Stimulated activated CD8-positive, alpha-beta memory T cell treated with anti-CD3 and anti-CD28 coated beads, Interleukin-7, amount 100 ng/mL, for 24 hours (primary cell): Measurements from ENCODE around the gene LENEP.

Experiments used
- DNase-seq: peaks from one replicate; pipeline ENCODE4 v3.0.0-alpha.2; 2020; ENCODE audit warnings: low read depth

Gene LENEP, protein sequence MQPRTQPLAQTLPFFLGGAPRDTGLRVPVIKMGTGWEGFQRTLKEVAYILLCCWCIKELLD

DNA sequence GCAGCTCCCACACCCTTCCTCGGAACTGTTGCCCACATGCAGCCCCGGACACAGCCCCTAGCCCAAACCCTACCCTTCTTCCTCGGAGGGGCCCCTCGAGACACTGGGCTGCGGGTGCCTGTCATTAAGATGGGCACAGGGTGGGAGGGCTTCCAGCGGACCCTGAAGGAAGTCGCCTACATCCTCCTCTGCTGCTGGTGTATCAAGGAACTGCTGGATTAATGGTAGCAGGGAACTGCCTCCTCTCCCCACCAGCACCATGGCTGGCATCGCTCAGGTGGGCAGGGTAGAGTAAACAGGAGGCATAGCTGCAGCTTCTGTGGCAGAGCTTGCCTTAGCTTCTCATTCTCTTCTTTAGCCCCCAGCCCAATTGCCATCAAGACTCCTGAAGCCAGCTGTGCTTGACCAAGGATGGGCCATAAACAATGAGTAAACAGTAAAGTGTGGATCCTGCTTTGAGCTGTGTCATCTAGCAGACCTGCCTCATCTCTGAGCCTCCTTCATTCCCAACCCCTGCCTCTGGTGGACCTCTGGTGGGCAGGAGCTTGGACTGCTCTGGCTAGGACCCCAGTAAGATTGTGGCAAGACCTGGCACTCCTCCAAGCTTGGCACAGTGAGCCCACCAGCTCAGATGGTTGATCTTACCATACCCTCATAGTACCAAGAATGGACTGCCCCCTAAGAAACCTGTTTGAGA lies at the start of gene LENEP:
Gene LENEP (plus strand): TSS at position 15 of the 697 bp plus-strand sequence. CDS start 22 bp downstream, at position 37.
- no peak for DNase-seq

DNA sequence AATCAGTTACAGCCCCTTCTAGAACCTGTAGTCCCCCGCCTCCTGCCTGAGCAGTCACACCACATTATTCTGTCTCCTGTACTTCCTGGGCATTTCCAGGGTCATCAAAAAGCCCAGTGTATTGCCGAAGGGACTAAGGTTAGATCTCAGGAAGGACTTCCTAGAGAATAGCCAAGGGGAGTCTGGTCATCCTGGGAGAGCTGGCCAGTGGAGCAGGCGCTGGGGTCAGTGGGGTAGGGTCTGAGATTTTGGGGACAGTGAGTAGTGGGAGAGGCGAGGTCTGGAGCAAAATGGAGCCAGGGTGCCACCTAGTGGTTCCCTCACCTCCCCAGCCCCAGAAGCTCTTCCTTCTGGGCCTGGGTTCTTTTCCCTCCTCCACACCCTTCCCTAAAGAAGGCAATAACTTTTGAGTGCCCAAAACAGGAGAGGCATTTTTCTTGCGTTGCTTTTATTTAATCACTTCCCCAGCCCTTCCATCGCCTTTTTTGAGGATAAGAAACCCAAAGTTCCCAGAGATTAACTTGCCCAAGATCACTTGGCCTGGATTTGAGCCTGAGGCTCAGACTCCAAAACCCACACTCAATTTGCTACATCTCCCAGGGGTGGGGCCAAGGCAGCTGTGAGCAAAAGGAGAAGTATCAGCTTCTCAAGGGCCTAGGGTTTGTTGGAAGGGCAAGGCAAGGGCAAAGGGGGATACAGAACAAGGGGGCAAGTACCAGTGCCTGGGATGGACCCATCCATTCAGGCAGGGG lies 49.6 kb upstream of the LENEP start:
- DNase-seq: no peak

DNA sequence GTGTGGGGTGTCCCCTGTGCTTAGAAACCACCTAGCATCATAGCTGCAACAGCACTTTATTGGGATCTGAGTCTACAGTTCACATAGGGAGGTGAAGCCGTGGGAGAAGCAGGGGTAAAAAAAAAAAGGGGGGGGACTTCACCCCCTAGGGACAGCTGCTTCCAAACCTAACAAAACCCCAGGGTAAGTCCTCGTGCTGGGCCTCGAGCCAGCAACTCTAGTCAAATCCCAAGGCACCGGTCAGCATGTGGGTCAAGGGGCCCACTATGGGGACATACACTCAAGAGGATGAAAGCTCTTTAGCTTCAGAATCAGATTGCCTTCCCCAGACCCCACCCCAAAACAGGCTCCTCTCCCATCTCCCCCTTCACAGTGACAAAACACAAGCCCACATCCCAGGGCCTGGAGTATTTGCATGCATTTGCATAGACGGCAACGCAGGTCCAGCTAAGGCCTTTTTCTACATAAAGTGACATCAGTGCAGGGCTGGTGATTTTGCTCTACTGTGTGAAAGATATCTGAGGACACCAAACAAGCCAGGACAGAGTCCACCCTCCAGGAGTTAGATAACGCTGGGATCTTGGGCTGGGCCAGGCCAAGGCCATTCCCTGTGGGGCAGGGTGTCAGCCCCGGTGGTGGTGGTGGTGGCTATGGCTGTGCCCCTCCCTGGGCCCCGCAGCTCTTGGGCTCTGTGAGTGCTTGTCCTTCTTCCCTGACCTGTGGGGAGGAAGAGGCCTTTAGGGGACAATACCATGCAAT lies 48.8 kb upstream of the LENEP start:
- no peak for DNase-seq

DNA sequence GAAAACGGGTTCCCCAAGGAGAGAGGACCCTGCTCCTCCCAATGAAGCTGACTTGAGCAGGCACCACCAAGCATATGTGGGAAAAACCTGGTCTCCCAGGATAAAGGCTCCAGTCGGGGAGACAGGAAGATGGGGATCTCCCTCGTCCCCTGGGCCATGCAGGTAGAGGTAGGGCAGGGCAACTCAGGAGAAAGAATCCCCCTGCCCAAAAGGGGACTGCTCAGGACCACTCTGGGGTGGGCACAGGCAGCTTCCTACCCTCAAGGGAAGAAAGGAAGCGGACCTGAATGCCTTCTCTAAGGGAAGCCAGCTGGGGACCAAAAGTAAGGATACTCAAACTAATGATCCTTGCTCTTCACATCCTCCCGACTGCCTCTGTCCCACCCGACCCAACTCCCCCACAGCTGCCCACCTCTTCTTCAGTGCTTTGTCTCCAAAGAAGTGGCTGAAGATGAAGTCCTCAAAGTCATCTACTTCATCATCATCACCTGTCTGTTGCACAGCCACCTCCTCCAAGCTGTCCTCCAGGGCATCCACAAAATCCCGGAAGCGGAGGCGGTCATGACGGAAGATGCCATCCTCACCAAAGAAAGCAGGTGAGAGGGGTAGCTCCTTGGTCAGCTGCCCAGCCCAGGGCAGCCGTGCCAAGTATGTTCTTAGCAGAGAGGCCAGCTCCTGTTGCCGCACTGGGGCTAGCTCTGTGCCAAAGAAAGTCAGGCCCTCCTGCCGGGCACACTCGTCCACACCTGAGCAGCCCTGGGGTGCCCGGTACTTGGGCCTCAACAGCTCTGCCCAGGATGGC lies 48.0 kb upstream of the LENEP start:
- no peak for DNase-seq

DNA sequence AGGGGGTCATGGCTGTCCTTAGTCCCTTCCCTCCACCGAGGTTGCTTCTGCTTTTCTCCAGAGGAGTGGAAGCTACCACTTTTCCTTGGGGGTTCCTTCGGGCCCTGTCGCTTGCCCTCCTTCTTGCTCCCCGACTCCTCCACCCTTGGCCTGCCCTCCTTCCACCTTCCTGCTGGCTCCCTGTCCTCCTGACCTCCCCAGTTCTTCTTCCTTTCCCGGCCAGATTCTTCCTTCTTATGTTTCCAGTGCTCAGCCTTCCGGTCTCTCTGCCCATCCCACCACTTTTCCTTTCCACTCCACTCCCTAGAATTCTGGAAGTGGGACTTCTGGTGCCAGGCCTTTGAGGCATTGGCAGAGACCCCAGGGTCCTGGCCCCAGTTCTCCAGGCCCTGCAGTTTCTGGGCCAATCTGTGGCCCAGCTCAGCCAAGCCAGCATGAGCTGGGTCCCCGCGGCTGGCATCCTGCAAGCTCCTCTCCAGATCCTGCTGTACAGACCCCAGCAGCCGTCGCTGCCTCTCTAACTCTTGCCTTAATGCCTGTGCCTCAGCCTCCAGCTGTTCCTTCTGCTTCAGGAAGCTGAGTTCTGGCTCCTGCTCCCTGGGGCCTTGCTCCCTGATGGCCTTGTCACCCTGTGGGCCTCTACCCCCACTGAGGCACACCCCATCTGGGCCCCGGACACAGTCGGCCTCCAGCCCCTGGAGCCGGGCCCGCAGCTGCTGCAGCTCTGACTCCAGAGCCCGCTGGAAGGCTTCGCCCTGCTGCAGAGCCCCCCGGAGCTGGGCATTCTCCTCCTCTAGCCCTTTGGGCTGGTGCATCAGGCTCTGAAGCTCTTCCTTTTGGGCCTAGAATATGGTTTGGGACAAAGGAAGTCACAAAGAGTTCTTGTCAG lies 47.2 kb upstream of the LENEP start:
- no peak for DNase-seq

DNA sequence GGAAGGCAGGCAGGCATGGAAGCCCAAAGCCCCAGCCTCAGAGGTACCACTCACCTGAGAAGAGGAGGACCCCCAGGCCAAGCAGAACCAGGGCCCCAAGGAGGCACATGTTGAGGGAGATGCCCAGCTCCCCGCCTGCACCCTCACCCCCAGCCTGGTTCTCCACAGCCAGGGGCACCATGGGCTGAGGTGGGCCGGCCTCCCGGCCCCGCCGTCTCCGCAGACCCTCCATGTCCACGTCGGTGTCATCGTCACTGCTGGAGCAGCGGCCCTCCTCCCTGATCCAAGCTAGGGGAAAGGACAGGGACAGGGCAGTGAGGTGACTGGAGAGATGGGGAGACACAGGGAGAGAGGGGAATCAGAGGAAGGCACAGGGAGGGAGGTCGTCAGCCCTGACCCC lies 45.3 kb upstream of the LENEP start:
- DNase-seq: no peak

DNA sequence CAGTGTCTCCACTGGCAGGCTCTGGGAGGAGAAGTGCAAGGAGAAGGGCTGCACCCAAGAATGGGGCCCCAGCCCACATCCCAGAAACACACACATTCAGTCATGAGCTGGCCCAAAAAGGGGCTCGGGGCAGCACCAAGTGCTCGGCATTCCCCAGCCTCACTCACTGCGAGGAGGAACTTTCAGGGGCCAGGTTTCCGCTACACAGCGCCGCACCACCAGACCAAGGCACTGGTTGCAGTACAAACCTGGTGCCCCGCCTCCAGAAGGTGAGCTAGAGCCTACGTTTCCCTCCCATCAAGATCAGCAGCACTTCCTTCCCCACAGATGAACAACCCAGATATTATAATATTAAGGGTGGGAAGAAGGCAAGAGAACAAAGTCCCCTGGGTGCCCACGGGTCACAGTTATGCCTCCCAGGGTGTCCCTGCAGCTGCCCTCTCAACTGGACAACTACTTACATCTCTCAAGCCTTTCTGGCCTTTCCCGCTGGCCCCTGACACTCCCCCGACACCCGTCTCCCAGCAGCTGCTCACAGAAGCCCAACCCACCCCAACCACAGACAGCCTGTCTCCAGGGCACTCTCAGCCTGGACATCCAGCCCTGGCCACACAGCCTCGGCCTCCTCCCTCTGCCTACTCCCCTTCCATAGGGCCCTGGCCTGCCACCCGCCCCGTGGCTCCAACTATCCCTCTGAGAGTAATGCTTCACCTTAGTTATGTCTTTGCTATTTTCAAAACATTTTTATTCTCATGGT lies 41.3 kb upstream of the LENEP start:
- no peak for DNase-seq

DNA sequence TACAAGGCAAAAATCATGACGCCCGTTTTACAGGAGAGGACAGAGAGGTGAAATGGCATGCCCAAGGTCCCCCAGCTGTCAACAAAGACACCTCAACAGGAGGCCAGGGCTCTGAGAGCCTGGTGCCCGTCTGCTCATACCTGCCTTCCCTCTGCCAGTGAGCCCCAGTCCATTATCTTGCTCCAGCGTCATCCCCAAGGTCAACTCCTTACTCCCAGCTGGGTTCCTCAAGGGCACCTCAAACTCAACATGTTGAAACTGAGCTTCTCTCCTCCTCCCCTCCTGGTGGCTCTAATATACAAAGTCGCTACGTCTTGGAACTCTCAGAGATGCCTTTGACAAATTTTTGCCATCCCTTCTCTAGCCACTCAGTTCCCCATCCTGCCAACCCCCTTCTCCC lies 40.7 kb upstream of the LENEP start:
- no peak for DNase-seq

DNA sequence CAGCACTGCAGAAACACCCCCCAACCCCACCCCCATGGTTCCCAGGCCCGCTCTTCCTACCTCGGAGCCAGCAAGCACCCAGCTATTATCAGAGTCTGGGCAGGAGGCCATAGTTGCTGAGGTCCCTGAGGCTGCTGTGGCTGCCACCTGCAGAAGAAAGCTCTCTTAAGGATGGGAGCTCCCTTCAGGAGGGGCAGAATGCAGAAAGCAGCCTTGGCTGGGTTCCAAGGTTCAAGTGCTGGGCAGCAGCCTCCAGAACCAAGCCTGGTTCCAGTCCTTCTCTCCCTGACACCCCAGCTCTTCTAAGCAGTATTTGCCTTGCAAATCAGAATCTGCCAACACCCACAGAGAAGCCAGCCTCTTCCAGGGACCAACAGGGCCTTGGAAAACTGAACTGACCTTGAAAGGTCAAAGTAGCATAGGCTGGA lies 39.8 kb upstream of the LENEP start:
- DNase-seq: no peak

DNA sequence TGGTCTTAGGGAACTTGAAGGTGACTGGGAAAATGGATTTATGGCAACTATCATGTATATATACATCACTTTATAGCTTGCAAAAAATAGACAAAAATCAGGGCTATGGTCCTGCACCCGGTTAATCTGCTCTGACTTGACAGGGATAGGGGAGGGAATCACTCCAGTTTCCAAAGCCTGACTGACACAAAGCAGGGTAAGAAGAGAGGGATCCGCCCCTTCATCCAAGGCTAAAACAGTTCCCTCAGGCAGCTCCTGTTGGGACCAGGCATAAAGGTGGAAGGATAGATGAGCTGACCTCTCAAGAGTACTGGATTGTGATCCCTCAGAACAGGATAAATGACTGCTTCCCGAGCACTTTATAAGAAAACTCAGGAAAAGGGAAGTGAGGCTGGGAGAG lies 38.8 kb upstream of the LENEP start:
- no peak for DNase-seq

DNA sequence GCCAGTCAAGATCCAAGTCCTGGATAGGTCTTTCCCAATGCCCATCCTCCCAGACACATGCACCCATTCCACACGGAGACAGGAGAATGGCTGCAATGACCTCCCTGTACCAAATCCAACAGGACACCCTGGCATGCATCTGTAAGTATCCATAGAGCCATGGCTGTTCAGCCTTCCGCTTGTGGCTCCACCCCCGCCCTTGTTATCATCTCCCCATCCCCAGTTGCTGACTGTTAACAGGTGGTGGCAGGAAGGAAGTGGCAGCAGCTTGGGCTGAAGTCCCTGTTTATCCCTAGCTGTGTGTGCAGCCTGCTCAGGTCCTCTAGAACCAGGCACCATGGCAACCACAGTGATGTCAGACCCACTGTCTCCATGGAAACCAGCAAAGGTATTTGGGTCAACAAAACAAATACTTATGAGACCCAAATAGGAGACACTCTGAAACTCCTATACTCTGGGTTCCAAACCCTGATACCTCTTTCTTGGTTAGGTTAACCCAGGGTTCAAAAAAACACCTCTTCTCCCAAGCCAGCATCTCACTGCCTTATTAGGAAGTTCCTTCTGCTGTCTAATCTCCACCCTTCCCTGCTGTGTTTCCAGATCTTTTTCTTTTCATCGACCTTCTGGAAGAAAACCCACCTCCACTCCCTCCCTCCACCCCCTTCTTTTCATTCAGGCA lies 38.2 kb upstream of the LENEP start:
- DNase-seq: peak; percentile 49

DNA sequence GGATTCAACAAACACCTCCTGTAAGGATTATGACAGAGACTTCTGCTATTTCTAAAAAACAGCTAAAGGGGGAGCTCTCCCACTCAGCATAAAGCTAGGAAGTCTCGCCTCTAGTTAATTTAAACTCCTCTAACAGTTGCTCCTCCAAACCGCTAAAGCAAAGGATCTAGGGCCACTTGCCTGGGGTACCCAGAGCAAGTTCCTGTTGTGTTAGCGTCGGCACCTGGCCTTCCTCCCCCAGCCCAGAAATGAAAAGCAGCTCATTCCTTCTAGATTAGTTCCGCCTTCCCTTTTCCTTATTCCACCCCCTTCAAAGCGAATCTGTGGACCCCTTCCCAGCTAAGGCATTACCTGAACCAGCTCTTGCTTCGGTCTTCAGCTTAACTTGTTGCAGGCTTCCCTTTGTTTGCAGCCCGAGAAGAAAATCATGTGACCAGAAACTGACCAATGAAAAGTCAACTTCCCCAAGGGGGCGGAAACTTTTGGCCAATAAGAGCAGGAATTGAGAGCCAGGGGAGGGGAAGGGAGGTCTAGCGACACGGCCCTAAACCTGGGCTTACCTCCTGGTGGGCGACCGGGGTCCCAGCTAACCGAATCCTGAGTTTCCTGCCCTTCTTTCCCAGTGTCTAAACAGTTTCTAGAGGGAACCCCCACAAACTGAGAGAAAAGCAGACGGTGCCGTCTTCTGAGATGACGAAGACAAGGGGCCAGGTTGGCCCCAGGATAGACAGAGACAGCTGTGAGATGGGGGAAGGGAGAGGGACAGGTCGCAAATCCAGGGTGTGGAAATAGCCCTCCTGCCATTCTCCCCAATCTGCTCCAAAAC lies 37.5 kb upstream of the LENEP start, which contains the start of gene PBXIP1:
Gene PBXIP1 (minus strand): TSS at position 382 of the 826 bp plus-strand sequence. CDS start 2,378 bp downstream, outside the sequence.
- DNase-seq: peak; percentile 54

DNA sequence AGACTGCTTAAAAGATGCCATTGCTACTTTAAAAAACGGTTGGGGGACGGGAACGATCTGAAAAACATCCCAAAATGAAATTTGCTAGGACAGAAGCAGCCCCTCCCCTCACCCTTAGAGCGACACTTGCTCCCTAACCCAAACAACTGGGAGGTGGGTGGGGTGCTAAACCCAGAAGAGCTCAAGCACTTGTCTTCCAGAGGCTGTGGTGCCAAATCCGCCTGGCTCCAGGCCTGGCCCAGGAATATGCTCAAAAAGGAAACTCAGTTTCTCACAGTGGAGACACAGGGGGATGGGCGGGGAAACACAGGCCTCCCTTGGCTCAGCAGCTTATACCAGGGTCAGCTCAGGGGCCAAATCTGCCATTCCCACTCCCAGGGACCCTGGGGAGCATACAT lies 36.8 kb upstream of the LENEP start:
- no peak for DNase-seq

DNA sequence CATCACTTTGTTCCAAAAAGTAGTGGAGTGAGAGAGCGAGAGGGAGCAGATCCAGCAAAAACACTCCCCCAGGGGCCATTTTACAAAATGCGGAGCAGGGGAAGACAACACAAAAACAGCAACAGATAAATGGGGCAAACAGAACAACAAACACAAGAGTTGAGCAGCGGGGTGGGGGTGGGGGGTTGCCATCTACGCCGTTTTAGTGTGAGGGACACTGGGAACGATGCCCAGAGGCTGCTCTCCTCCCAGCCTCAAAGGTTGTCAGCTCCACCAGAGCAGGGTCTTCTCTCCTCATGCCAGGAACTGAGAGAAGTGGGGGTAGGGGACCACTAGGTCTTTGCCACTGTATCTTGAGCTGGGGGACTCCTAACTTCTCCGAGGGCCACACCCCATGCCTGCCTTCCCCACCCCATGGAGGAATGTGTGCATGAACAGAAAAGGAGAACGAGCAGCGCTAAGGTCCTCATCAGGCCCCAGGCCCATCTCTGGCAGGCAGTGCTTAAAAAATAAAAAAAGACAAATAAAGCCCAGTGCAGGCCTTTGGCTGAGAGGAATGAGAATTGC lies 36.2 kb upstream of the LENEP start:
- no peak for DNase-seq

DNA sequence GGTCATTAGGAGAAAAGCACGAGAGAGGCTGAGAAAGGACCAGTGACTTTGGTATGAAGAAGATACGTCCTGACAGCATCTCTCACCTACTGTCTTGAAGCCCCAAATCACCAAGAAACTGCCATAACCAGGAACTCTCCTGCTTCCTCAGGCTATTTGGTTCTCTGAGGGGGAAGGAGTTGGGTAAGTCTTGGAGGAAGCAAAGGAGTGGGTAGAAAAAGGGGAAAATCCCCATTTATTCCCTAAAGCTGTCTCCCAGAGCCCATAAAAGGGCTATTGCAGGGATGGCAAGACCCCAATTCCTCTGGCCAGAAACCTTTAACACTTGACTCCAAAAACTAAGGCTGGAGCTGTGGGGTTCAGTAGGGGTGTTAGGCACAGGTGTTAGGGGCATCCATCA lies 35.4 kb upstream of the LENEP start:
- DNase-seq: no peak

DNA sequence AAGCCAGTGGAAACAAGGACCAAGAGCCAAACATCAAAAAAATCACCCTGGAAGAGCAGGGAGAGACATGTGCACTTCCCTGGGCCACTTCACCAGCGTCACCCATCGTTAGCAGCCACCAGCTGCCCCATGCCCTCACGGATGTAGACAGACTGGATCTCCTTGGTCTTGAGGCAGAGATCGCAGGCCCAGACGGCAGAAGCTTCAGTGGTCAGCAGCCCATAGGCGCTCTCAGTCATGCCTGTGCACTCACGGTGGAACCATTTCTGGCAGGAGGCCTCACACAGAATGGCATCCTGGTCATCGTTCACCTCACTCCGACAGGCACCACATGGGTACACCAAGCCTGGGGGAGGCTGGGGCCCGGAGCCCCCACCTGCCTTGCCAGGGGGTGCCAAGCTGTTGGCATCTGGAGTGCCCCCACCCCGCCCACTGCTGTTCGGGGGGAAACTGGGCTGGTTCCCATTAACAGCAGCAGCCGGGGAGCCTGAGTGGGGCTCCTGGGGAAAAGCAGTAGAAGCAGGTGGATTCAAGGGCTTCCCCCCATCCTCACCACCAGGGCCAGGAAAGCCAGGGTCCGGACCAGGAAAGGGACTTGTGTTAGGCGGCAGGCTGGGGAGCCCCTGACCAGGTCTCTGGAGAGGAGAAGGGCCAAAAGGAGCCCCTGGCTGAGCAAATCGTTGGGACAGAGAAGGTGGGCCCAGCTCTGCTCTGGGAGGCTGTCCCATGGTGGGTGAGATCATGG lies 34.5 kb upstream of the LENEP start:
- no peak for DNase-seq

DNA sequence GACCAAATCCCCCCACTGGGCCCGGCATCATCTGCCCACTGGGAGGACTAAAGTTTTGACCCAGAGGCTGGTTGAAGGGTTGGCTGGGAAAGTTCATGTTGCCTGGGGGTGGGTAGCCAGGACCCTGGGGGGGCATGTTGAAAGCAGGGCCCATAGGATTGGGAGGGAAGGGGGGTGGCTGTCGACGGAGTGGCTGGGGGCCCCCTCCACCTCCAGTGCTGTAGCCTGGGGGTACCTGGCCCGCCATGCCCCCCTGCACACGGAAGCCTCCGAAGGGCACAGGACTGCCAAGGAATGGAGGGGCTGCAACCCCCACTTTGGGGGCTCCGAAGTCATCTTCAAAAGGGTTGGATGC lies 34.0 kb upstream of the LENEP start:
- no peak for DNase-seq
